Measurements from ENCODE around the gene ALDH3B2.

Gene ALDH3B2

DNA sequence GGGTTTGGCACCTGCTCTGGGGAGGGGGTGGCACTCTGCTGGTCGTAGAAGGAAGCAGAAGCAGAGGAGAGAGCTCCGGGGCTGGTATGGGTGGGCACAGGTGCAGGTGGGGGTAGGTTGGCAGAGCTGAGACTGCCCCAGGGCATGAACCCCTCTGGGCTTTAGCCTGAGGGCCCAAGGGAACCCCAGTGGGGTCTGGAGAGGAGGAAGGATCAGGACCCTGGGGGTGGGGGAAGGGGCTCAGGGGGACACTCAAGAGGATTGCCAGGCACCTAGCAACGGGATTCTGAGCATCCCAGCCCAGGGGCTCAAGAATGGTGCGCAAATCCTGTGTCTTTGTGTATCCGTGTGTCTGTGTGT lies 6.3 kb downstream of the ALDH3B2 start:
- CTCF ChIA-PET, result interaction anchor here (0.8 kb wide), 1 partner anchor 9 kb away, joined by 3 read pairs; no protein-coding TSS in a partner anchor
- no peak for DNase-seq (ENCODE audit: extremely low spot score)
- POLR2A ChIA-PET, result no interaction called here
- TF ChIP-seq SP1 (IDR thresholded peaks at IDR 0.05), result no peak
- TF ChIP-seq TARDBP (IDR thresholded peaks at IDR 0.05), result no peak
- TF ChIP-seq FOXM1 (IDR thresholded peaks at IDR 0.05; ENCODE audit: borderline replicate concordance), result no peak
- TF ChIP-seq ZNF384 (IDR thresholded peaks at IDR 0.05), result no peak
- TF ChIP-seq FOXA1 (IDR thresholded peaks at IDR 0.05), result no peak
- no peak for TF ChIP-seq CTBP1 (IDR thresholded peaks at IDR 0.05; ENCODE audit: borderline replicate concordance)
- no peak for TF ChIP-seq SUZ12 (IDR thresholded peaks at IDR 0.05)
- no peak for TF ChIP-seq HDGF (IDR thresholded peaks at IDR 0.05; ENCODE audit: borderline replicate concordance)
- no peak for TF ChIP-seq L3MBTL2 (conservative IDR thresholded peaks at IDR 0.05)
- no peak for TF ChIP-seq LEF1 (IDR thresholded peaks at IDR 0.05; ENCODE audit: borderline replicate concordance)
- TF ChIP-seq, protein P1, sequence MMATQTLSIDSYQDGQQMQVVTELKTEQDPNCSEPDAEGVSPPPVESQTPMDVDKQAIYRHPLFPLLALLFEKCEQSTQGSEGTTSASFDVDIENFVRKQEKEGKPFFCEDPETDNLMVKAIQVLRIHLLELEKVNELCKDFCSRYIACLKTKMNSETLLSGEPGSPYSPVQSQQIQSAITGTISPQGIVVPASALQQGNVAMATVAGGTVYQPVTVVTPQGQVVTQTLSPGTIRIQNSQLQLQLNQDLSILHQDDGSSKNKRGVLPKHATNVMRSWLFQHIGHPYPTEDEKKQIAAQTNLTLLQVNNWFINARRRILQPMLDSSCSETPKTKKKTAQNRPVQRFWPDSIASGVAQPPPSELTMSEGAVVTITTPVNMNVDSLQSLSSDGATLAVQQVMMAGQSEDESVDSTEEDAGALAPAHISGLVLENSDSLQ (IDR thresholded peaks at IDR 0.05), result no peak
- TF ChIP-seq NFRKB (IDR thresholded peaks at IDR 0.05), result no peak
- no peak for TF ChIP-seq FOXK2 (IDR thresholded peaks at IDR 0.05)
- no peak for TF ChIP-seq ARNT (IDR thresholded peaks at IDR 0.05)
- TF ChIP-seq BHLHE40 (IDR thresholded peaks at IDR 0.05; ENCODE audit: borderline replicate concordance), result no peak
- TF ChIP-seq ELF4 (IDR thresholded peaks at IDR 0.05), result no peak

DNA sequence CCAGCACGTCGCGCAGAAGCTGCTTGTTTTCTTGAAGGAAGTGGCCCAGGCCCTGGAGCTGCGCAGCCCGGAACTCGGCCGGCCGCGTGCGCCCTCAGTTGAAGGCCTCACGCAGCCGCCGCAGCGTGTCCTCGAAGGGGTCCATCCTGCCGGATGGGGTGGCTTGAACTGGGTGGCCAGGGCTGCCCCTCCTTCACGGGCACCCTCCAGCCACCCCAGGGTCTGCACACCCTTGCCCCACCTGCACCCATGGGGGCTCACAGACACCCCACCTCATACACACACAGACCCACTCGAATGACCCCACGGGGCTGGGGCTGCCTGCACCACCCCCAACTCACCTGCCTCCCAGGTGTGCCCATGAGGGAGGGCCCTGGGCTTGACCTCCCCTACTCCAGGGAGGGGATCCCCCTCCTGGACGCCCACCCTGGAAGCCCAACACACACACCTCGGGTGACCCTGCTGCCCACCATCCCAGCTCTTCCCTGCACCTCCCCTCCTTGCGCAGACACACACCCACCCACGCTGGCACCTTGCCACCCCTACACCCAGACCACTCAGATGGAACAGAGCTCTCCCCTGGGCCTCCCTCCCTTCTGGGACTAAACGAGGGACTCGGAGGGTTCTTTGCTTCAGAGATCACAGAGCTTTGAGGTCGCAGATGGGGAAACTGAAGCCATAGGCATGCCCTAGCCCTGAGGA lies 6.8 kb downstream of the ALDH3B2 start:
- no peak for TF ChIP-seq NFRKB (IDR thresholded peaks at IDR 0.05)
- no peak for TF ChIP-seq HDGF (IDR thresholded peaks at IDR 0.05; ENCODE audit: borderline replicate concordance)
- no peak for TF ChIP-seq ELF4 (IDR thresholded peaks at IDR 0.05)
- TF ChIP-seq CTBP1 (IDR thresholded peaks at IDR 0.05; ENCODE audit: borderline replicate concordance), result no peak
- DNase-seq (ENCODE audit: extremely low spot score), result no peak
- ChIA-PET CTCF (interaction anchor here (0.8 kb wide), 1 partner anchor 8 kb away, joined by 3 read pairs; no protein-coding TSS in a partner anchor), POLR2A (no interaction called here)

DNA sequence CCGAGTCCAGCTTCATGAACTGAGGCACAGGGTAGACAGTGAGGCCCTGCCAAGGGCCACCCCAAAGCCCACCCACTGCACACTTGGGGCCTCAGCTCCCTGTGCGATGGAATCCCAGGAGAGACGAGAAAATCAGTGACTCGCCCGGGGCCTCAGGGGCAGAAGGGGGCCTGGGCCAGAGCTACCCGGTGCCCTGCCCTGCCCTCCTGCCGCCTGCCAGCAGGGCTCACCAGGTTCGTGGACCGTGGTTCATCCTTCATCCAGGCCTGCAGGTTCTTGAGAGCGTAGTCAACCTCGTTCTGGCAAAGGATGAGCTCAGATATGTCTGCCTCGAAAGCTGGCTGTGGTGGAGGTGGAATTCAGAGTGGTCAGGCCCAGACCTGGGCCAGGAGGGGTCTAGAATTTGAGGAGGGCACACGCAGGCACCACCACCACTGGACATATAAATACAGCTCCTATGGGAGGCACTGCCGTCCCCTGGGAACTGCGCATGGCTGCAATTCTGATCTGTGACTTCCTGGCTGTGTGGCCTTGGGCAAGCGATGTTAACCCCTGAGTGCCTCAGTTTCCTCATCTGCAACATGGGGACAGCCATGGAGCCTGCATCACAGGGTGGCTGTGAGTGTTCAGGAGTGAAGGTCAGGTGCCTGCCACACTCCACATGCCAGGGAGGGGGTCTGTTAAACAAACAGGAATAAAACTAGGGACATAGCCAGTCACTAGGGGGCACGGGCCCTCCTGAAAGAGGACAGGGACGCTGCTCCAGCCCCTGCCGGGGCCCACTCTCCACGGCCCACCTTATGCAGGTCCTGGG lies 7.5 kb downstream of the ALDH3B2 start:
- ChIA-PET CTCF (no interaction called here), POLR2A (no interaction called here)
- TF ChIP-seq ZNF384 (IDR thresholded peaks at IDR 0.05), result no peak
- TF ChIP-seq TARDBP (IDR thresholded peaks at IDR 0.05), result no peak
- no peak for TF ChIP-seq CTBP1 (IDR thresholded peaks at IDR 0.05; ENCODE audit: borderline replicate concordance)
- TF ChIP-seq SUZ12 (IDR thresholded peaks at IDR 0.05), result no peak
- no peak for TF ChIP-seq SP1 (IDR thresholded peaks at IDR 0.05)
- no peak for TF ChIP-seq NFRKB (IDR thresholded peaks at IDR 0.05)
- no peak for TF ChIP-seq FOXK2 (IDR thresholded peaks at IDR 0.05)
- no peak for TF ChIP-seq LEF1 (IDR thresholded peaks at IDR 0.05; ENCODE audit: borderline replicate concordance)
- TF ChIP-seq, protein P1 (IDR thresholded peaks at IDR 0.05), result no peak
- TF ChIP-seq BHLHE40 (IDR thresholded peaks at IDR 0.05; ENCODE audit: borderline replicate concordance), result no peak
- no peak for TF ChIP-seq ELF4 (IDR thresholded peaks at IDR 0.05)
- TF ChIP-seq L3MBTL2 (conservative IDR thresholded peaks at IDR 0.05), result no peak
- no peak for DNase-seq (ENCODE audit: extremely low spot score)

DNA sequence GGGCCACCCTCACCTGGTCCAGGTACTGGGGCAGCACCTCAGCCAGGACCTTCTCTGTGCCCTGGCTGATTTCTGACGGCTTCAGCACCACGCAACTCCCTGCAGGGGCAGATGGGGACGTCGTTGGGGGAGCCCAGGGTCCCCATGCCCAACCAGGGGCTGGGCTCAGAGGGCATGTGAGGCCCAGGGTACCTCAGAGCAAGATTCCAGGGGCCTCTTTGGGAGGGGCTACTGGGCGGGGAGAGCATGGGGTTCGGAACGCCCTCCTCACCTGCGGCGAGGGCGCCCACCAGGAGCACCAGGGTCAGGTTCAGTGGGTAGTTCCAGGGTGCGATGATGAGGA lies 8.1 kb downstream of the ALDH3B2 start:
- TF ChIP-seq, protein P1 (IDR thresholded peaks at IDR 0.05), result no peak
- TF ChIP-seq ZNF384 (IDR thresholded peaks at IDR 0.05) (no peak), TARDBP (IDR thresholded peaks at IDR 0.05) (no peak), CTBP1 (IDR thresholded peaks at IDR 0.05; ENCODE audit: borderline replicate concordance) (no peak), FOXK2 (IDR thresholded peaks at IDR 0.05) (no peak), ELF4 (IDR thresholded peaks at IDR 0.05) (no peak), NFRKB (IDR thresholded peaks at IDR 0.05) (no peak)
- DNase-seq (ENCODE audit: extremely low spot score), result no peak
- ChIA-PET POLR2A (no interaction called here), CTCF (no interaction called here)

DNA sequence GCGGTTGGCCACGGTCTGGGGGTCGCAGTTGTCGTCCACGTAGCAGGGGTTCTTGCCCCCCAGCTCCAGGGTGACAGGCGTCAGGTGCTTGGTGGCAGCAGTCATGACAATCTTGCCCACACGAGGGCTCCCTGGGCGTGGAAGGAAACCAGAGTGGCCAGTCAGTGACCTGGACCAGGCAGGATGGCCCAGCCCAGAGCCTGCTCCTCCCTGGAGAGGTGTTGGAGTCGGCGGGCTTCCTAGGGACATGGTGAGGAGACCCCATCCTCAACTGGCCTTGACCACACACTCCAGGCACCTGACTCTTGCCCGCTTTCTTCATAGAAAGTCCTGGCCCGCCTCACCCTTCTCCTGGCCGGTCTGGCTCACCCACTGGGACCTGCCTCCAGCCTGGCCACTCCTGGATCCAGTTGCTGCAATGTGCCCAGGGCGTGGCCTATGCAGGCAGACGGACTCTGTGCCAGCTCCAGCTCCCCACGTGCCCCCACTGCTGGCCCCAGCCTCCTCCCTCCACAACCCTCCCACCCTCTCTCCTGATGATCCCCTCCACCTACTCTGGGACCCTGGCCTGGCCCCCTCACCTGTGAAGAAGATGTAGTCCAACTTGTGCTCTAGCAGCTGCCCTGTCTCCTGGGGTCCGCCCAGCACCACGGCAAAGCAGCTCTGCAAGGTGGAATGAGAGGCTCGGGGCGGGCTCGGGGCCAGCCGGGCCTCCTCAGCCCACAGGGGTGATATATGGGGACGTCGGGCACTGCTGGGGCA lies 8.7 kb downstream of the ALDH3B2 start:
- CTCF ChIA-PET, result interaction anchor here (1.6 kb wide), 1 partner anchor 36 kb away, joined by 6 read pairs; the partner anchor contains the start of gene NUDT8
- POLR2A ChIA-PET, result no interaction called here
- no peak for DNase-seq (ENCODE audit: extremely low spot score)
- no peak for TF ChIP-seq FOXK2 (IDR thresholded peaks at IDR 0.05)
- no peak for TF ChIP-seq CTBP1 (IDR thresholded peaks at IDR 0.05; ENCODE audit: borderline replicate concordance)
- no peak for TF ChIP-seq NFRKB (IDR thresholded peaks at IDR 0.05)
- TF ChIP-seq FOXA1 (IDR thresholded peaks at IDR 0.05), result no peak
- no peak for TF ChIP-seq BHLHE40 (IDR thresholded peaks at IDR 0.05; ENCODE audit: borderline replicate concordance)
- TF ChIP-seq HDGF (IDR thresholded peaks at IDR 0.05; ENCODE audit: borderline replicate concordance), result no peak
- no peak for TF ChIP-seq ZNF384 (IDR thresholded peaks at IDR 0.05)
- TF ChIP-seq SP1 (IDR thresholded peaks at IDR 0.05), result no peak
- no peak for TF ChIP-seq TARDBP (IDR thresholded peaks at IDR 0.05)
- TF ChIP-seq LEF1 (IDR thresholded peaks at IDR 0.05; ENCODE audit: borderline replicate concordance), result no peak
- no peak for TF ChIP-seq ARNT (IDR thresholded peaks at IDR 0.05)
- TF ChIP-seq ELF4 (IDR thresholded peaks at IDR 0.05), result no peak
- TF ChIP-seq SUZ12 (IDR thresholded peaks at IDR 0.05), result no peak

All from HEK293T (cell line).